GM23338 (cell line): ENCODE measurements around the gene CENPN.

Source experiments
- CTCF ChIP-seq, 2 experiments: fragments of 200-600 bp in 1 of 2; sonication (generic) in 1 of 2; conservative IDR thresholded peaks; 2 replicates each; pipeline versions ENCODE4 v1.5.1 to v1.6.1; 2016 to 2017; ENCODE audit warnings: antibody characterized with exemption in 2 of 2, low read depth in 2 of 2, mild to moderate bottlenecking in 2 of 2, moderate library complexity in 1 of 2
- EZH2 ChIP-seq: fragments of 200-600 bp; sonication (generic); IDR thresholded peaks from one replicate; pipeline ENCODE4 v1.8.0; 2017; ENCODE audit warnings: antibody characterized with exemption, mild to moderate bottlenecking, low read depth; ENCODE audit not compliant: unreplicated experiment
- NANOG ChIP-seq: IDR thresholded peaks from 2 replicates; pipeline ENCODE4 v1.6.1; 2016; ENCODE audit warnings: antibody characterized with exemption, borderline replicate concordance
- REST ChIP-seq: IDR thresholded peaks from one replicate; pipeline ENCODE4 v1.6.1; 2018; ENCODE audit warnings: antibody characterized with exemption; ENCODE audit not compliant: unreplicated experiment
- TF ChIP-seq, protein P1 (sequence below): IDR thresholded peaks from 2 replicates; pipeline ENCODE4 v1.6.1; 2016; ENCODE audit warnings: antibody characterized with exemption

DNA sequence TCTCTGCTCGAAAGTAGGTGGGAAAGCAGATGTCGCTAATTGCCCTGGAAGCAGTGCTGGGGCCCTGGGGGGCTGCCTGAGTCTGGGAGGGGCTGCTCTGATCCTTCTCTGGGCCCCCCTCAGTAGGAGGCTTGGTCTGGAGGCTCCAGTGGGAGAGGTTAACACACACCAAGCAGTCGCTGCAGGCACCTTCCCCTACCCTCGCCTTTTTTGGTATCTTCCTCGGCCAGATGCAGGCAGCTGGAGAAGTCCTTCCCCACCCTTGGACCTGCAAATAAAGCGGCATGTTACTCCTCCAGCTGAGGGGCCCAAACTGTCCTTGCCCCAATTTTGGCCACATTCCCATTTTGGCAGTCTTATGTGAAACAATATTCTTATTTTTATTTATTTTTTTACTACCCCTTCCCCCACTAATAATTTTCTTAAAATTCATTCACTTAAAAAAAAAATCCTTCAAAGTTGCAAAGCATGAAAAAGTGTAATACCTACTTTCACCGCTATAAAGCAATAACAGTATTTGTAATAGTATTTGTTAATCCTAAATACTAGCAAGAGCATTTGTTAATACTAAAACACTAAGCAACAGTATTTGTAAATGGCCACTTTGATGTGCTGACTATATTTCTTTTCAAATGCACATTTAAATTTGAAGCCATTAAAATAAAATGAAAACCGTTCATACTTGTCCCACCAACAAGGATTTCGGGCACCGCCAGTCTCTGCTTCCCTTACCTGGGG, 55.0 kb downstream of the CENPN start:
- TF ChIP-seq CTCF (conservative IDR thresholded peaks at IDR 0.05; ENCODE audit: low read depth in 2 of 2) (peak in 1 of 2 experiments; percentile 53; a peak in 2 of 4 replicates), NANOG (no peak), EZH2 (no peak), REST (no peak)
- TF ChIP-seq, protein P1, sequence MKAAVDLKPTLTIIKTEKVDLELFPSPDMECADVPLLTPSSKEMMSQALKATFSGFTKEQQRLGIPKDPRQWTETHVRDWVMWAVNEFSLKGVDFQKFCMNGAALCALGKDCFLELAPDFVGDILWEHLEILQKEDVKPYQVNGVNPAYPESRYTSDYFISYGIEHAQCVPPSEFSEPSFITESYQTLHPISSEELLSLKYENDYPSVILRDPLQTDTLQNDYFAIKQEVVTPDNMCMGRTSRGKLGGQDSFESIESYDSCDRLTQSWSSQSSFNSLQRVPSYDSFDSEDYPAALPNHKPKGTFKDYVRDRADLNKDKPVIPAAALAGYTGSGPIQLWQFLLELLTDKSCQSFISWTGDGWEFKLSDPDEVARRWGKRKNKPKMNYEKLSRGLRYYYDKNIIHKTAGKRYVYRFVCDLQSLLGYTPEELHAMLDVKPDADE, result no peak
